GM21825 (cell line): ENCODE measurements around the gene SEM1.
A peak's percentile ranks its signal among the peaks of the same experiment; 100 is the strongest.
"Not testable (repeated sequence)": the region's sequence is repeated elsewhere in the genome, so short reads cannot be mapped to it uniquely, and the experiment has no call there.

Source experiments
- ATAC-seq: cut with Tn5 transposase; IDR thresholded peaks from one replicate; pipeline ENCODE4 v1.9.1; 2021; ENCODE audit warnings: mild to moderate bottlenecking, moderate library complexity; ENCODE audit not compliant: unreplicated experiment

Gene SEM1

DNA sequence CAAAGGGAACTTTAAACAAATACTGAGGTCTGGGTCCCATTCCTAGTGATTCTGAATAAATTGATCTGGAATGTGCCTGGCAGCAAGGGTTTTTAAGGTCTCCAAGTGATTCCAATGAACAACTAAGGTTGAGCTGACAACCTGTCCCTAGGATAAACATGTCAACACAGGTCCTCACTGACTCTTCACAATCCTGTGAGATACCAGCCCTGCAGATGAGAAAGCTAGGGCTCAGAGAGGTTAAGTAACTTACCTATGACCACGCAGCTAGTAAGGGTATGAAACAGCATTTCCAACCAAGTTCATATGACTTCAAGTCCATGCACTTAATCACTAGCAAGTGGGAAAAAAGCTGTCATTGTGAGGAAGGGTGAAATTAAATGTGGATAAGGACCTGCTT, 44.0 kb downstream of the SEM1 start:
- no peak for ATAC-seq

- ATAC-seq, result no peak
These were observed 44.9 kb downstream of the SEM1 start for GRCh38 chr7:96664793-96665192.

- ATAC-seq, result no peak
These were observed 45.7 kb downstream of the SEM1 start for GRCh38 chr7:96663871-96664445.

GRCh38 chr7:96663457-96663856, 46.2 kb downstream of the SEM1 start:
- ATAC-seq, result peak; percentile 92

- not testable (repeated sequence) for ATAC-seq
These were observed 47.5 kb downstream of the SEM1 start for GRCh38 chr7:96662151-96662550.

DNA sequence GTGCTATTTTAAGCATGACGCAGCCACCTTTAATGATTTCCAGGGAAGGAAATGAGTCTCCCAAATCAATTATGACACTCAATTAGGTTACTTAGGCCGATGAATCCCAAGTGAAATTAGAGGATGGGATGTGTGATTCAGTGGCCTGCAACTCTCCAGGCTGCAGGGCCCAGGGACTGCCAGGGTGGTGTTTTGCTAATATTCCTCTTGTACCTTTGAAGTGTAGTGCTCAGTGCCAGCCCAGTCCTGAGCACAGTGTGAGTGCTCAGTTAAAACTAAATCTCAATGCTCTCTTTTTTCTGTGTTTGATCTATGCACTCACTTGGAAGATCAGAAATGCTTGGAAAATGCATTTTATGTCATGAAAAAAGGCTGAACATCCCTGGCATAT, 51.6 kb downstream of the SEM1 start:
- no peak for ATAC-seq

GRCh38 chr7:96657347-96658021, 52.2 kb downstream of the SEM1 start:
- ATAC-seq, result no peak

DNA sequence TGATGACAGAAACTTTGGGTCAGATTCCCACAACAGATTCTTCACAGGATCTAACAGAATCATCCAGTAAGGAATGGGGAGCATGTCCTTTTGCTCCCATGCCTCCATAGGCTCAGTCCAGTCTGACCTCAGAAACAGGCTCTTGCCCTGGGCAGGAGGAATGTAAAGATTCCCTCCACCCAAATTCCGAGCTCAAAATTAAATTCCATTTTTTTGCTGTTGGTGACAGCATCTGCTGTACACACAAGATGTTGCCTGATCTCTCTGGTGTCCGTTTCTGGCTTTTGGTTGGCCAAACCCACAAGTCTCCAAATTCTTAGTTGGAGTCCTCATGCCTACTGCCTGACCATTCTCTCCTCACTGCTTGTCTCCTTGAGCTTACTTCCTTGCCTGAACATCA, 53.7 kb downstream of the SEM1 start:
- no peak for ATAC-seq

- no peak for ATAC-seq
These were observed 54.9 kb downstream of the SEM1 start for GRCh38 chr7:96654630-96655188.

DNA sequence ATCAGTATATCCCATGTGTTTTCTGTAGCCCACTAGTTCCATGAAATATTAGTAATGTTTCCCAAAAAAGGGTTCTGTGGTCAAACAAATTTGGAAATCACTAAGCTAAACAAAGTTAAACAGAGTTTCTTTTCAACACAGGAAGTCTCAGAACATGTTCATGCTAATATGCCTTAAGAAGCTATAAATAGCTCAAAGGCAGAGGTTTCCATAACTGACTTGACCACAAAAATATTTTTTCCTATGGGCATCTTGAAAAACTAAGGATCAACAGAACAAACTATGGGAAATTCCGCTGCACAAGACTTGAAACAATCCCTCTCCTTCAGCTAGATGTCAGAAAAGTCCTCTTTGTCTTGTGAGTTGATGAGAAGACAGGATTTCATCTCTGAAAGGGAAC, 59.7 kb downstream of the SEM1 start:
- ATAC-seq, result no peak

- ATAC-seq, result no peak
These were observed 60.9 kb downstream of the SEM1 start for GRCh38 chr7:96648784-96649183.

GRCh38 chr7:96647733-96648132, 61.9 kb downstream of the SEM1 start:
- no peak for ATAC-seq

- ATAC-seq, result no peak
These were observed 64.6 kb downstream of the SEM1 start for GRCh38 chr7:96645084-96645483.

DNA sequence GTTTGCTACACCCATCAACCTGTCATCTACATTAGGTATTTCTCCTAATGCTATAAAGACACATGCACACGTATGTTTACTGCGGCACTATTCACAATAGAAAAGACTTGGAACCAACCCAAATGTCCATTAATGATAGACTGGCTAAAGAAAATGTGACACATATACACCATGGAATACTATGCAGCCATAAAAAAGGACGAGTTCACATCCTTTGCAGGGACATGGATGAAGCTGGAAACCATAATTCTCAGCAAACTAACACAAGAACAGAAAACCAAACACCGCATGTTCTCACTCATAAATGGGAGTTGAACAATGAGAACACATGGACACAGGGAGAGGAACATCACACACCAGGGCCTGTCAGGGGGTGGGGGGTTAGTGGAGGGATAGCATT, 66.2 kb downstream of the SEM1 start:
- ATAC-seq, result not testable (repeated sequence)

- ATAC-seq, result no peak
These were observed 69.6 kb downstream of the SEM1 start for GRCh38 chr7:96640054-96640453.
